Breast epithelium (tissue), 3 donors: ENCODE data around the gene ZNF385A.

Experiments
- POLR2A ChIP-seq: fragments of 450-650 bp; IDR thresholded peaks from one replicate; pipeline ENCODE4 v1.6.1; 2016; ENCODE audit warnings: antibody characterized with exemption, mild to moderate bottlenecking, moderate library complexity
- POLR2AphosphoS5 ChIP-seq, 3 donors: sonication (generic); formaldehyde crosslinking; IDR thresholded peaks; one replicate each; pipeline ENCODE4 v1.6.1; 2017; ENCODE audit warnings: antibody characterized with exemption in 3 of 3

GRCh38 chr12:54425702-54426101, 41.2 kb upstream of the ZNF385A start:
- TF ChIP-seq POLR2AphosphoS5 (IDR thresholded peaks at IDR 0.05), result no peak
- no peak for TF ChIP-seq POLR2A
